HEK293 (cell line): ENCODE data around the gene HES3.

Source experiments
- CTCF ChIA-PET: fragments of 350-600 bp; formaldehyde crosslinking; extraction: SDS; loops from one replicate; lab custom pipeline; 2021; ENCODE audit warnings: antibody characterized with exemption; lab: Yijun Ruan, JAX
- POLR2A ChIA-PET: fragments of 300-600 bp; formaldehyde crosslinking; extraction: SDS; loops from one replicate; lab custom pipeline; 2020; ENCODE audit warnings: antibody characterized with exemption, inconsistent platforms; lab: Yijun Ruan, JAX
- H3K27ac ChIP-seq: fragments of 200-500 bp; sonication (Bioruptor generic); 2 replicates; pipeline ENCODE4 v1.5.1; 2014; ENCODE audit warnings: low read depth, low read length, control low read depth, inconsistent platforms; ENCODE audit errors: extremely low read depth
- H3K36me3 ChIP-seq, 2 experiments: fragments of 200-500 bp in 1 of 2; sonication (Bioruptor generic) in 1 of 2; 1 replicate in 1 of 2; 2 replicates in 1 of 2; pipeline ENCODE4 v1.5.1; 2014 to 2017; ENCODE audit warnings: inconsistent platforms in 2 of 2, low read length in 2 of 2; ENCODE audit not compliant: control insufficient read depth in 2 of 2, insufficient read depth in 1 of 2
- H3K4me1 ChIP-seq: fragments of 200-500 bp; sonication (Bioruptor generic); 2 replicates; pipeline ENCODE4 v1.5.1; 2014; ENCODE audit warnings: mild to moderate bottlenecking, low read length, inconsistent platforms; ENCODE audit not compliant: control insufficient read depth, insufficient read depth
- H3K4me3 ChIP-seq: 2 replicates; pipeline ENCODE4 v1.5.1; 2011; ENCODE audit warnings: low read depth, mild to moderate bottlenecking, control low read depth, low read length, moderate library complexity
- H3K9me3 ChIP-seq: fragments of 200-500 bp; sonication (Bioruptor generic); 2 replicates; pipeline ENCODE4 v1.5.1; 2014; ENCODE audit warnings: low read depth, low read length, inconsistent platforms; ENCODE audit not compliant: control insufficient read depth, insufficient read depth
- GLIS2 ChIP-seq: fragments of 450-650 bp; formaldehyde crosslinking; IDR thresholded peaks from 2 replicates; pipeline ENCODE4 v1.5.1; 2016; ENCODE audit warnings: missing biosample characterization, missing genetic modification characterization
- KLF8 ChIP-seq: fragments of 450-650 bp; formaldehyde crosslinking; IDR thresholded peaks from 2 replicates; pipeline ENCODE4 v1.5.1; 2016; ENCODE audit warnings: missing biosample characterization, missing genetic modification characterization
- SALL2 ChIP-seq: fragments of 450-650 bp; formaldehyde crosslinking; IDR thresholded peaks from 2 replicates; pipeline ENCODE4 v1.5.0; 2017; ENCODE audit warnings: missing biosample characterization, mild to moderate bottlenecking, missing genetic modification characterization, borderline replicate concordance
- SCRT1 ChIP-seq: fragments of 450-650 bp; formaldehyde crosslinking; IDR thresholded peaks from 2 replicates; pipeline ENCODE4 v1.5.1; 2016; ENCODE audit warnings: missing biosample characterization, missing genetic modification characterization, borderline replicate concordance
- SCRT2 ChIP-seq: fragments of 450-650 bp; formaldehyde crosslinking; IDR thresholded peaks from 2 replicates; pipeline ENCODE4 v1.5.1; 2016; ENCODE audit warnings: missing biosample characterization, missing genetic modification characterization
- ZBTB1 ChIP-seq: fragments of 450-650 bp; formaldehyde crosslinking; IDR thresholded peaks from 2 replicates; pipeline ENCODE4 v1.5.1; 2016; ENCODE audit warnings: missing biosample characterization, missing genetic modification characterization
- ZBTB26 ChIP-seq: fragments of 450-650 bp; formaldehyde crosslinking; optimal IDR thresholded peaks from 2 replicates; pipeline ENCODE3; 2016; ENCODE audit warnings: missing biosample characterization, mild to moderate bottlenecking, missing genetic modification characterization
- ZNF311 ChIP-seq: fragments of 450-650 bp; formaldehyde crosslinking; IDR thresholded peaks from 2 replicates; pipeline ENCODE4 v1.5.1; 2017; ENCODE audit warnings: missing biosample characterization, missing genetic modification characterization, borderline replicate concordance
- ZNF394 ChIP-seq: fragments of 450-650 bp; formaldehyde crosslinking; IDR thresholded peaks from 2 replicates; pipeline ENCODE4 v1.5.1; 2016; ENCODE audit warnings: missing biosample characterization, missing genetic modification characterization, mild to moderate bottlenecking, moderate library complexity, borderline replicate concordance
- ZNF544 ChIP-seq: fragments of 450-650 bp; formaldehyde crosslinking; IDR thresholded peaks from 2 replicates; pipeline ENCODE4 v1.5.0; 2017; ENCODE audit warnings: missing biosample characterization, missing genetic modification characterization
- ZNF549 ChIP-seq: fragments of 450-650 bp; IDR thresholded peaks from 2 replicates; pipeline ENCODE4 v1.5.1; 2018; ENCODE audit warnings: missing biosample characterization, missing genetic modification characterization, mild to moderate bottlenecking, inconsistent platforms, moderate library complexity
- ZNF600 ChIP-seq: fragments of 450-650 bp; formaldehyde crosslinking; IDR thresholded peaks from 2 replicates; pipeline ENCODE4 v1.5.1; 2016; ENCODE audit warnings: missing biosample characterization, missing genetic modification characterization
- ZNF624 ChIP-seq: fragments of 450-650 bp; formaldehyde crosslinking; IDR thresholded peaks from 2 replicates; pipeline ENCODE4 v1.5.1; 2017; ENCODE audit warnings: missing biosample characterization, missing genetic modification characterization
- ZNF660 ChIP-seq: fragments of 450-650 bp; IDR thresholded peaks from 2 replicates; pipeline ENCODE4 v1.5.1; 2018; ENCODE audit warnings: missing biosample characterization, mild to moderate bottlenecking, missing genetic modification characterization
- ZNF664 ChIP-seq: fragments of 450-650 bp; formaldehyde crosslinking; IDR thresholded peaks from 2 replicates; pipeline ENCODE4 v1.5.1; 2016; ENCODE audit warnings: missing biosample characterization, missing genetic modification characterization
- TF ChIP-seq, protein P1 (sequence below): fragments of 450-650 bp; formaldehyde crosslinking; conservative IDR thresholded peaks from 2 replicates; pipeline ENCODE4 v1.5.1; 2016; ENCODE audit warnings: low read depth, missing biosample characterization, missing genetic modification characterization
- TF ChIP-seq, protein P2 (sequence below): fragments of 450-650 bp; IDR thresholded peaks from 2 replicates; pipeline ENCODE4 v1.5.1; 2018; ENCODE audit warnings: missing biosample characterization, missing genetic modification characterization
- TF ChIP-seq, protein P3 (sequence below): fragments of 450-650 bp; formaldehyde crosslinking; IDR thresholded peaks from 2 replicates; pipeline ENCODE4 v1.5.1; 2016; ENCODE audit warnings: missing biosample characterization, missing genetic modification characterization

Gene HES3

DNA sequence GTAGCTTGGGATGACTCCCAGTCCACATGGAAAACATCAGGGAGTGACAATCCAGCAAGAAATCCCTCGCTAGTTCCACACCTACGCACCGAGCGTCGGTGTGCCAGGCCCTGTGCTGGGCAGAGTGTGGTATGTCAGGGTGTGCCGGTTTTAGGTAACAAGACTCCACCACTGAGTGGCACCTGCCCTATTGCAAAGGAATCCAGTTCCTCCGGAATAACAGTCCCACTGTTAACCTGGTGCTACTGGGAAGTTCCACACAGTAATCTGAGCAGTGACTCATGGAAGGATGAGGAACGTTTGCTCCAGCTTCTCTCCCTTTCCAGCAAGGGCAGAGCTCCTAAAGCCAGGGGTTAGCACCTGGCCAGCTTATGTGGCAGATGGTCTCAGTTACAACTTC, 23.7 kb upstream of the HES3 start:
- no peak overlapping the region for H3K4me3 ChIP-seq
- ChIA-PET CTCF (interaction anchor here (1.2 kb wide), 1 partner anchor 15 kb away, joined by 4 read pairs; no protein-coding TSS in a partner anchor), POLR2A (interaction anchor here (1.0 to 1.8 kb wide), 3 partner anchors 10 to 16 kb away, joined by 3 to 5 read pairs (median 5); partner anchors contain the start of gene ICMT)
- H3K36me3 ChIP-seq = peaks cover 4 to 58% of the 10 kb centered on the region in 2 experiments; a peak in 2 of 3 replicates
- no peak for TF ChIP-seq ZNF660
- no peak for TF ChIP-seq KLF8
- TF ChIP-seq ZNF394 (tag by site-specific recombination) = peak; percentile 23; the same call in 1 of the 2 replicates
- TF ChIP-seq, protein P1, sequence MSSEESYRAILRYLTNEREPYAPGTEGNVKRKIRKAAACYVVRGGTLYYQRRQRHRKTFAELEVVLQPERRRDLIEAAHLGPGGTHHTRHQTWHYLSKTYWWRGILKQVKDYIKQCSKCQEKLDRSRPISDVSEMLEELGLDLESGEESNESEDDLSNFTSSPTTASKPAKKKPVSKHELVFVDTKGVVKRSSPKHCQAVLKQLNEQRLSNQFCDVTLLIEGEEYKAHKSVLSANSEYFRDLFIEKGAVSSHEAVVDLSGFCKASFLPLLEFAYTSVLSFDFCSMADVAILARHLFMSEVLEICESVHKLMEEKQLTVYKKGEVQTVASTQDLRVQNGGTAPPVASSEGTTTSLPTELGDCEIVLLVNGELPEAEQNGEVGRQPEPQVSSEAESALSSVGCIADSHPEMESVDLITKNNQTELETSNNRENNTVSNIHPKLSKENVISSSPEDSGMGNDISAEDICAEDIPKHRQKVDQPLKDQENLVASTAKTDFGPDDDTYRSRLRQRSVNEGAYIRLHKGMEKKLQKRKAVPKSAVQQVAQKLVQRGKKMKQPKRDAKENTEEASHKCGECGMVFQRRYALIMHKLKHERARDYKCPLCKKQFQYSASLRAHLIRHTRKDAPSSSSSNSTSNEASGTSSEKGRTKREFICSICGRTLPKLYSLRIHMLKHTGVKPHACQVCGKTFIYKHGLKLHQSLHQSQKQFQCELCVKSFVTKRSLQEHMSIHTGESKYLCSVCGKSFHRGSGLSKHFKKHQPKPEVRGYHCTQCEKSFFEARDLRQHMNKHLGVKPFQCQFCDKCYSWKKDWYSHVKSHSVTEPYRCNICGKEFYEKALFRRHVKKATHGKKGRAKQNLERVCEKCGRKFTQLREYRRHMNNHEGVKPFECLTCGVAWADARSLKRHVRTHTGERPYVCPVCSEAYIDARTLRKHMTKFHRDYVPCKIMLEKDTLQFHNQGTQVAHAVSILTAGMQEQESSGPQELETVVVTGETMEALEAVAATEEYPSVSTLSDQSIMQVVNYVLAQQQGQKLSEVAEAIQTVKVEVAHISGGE (tag by site-specific recombination) = no peak
- TF ChIP-seq ZNF544 (tag by site-specific recombination) = no peak
- TF ChIP-seq, protein P2, sequence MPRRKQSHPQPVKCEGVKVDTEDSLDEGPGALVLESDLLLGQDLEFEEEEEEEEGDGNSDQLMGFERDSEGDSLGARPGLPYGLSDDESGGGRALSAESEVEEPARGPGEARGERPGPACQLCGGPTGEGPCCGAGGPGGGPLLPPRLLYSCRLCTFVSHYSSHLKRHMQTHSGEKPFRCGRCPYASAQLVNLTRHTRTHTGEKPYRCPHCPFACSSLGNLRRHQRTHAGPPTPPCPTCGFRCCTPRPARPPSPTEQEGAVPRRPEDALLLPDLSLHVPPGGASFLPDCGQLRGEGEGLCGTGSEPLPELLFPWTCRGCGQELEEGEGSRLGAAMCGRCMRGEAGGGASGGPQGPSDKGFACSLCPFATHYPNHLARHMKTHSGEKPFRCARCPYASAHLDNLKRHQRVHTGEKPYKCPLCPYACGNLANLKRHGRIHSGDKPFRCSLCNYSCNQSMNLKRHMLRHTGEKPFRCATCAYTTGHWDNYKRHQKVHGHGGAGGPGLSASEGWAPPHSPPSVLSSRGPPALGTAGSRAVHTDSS (tag by site-specific recombination) = no peak
- peak; percentile 60; the same call in 1 of the 2 replicates for TF ChIP-seq ZNF600
- no peaks in the 10 kb centered on the region for H3K9me3 ChIP-seq
- H3K27ac ChIP-seq = no peak overlapping the region
- H3K4me1 ChIP-seq = no peaks in the 10 kb centered on the region

GRCh38 chr1:6221210-6221784, 22.7 kb upstream of the HES3 start:
- TF ChIP-seq ZNF600 (peak; percentile 50; the same call in 1 of the 2 replicates), SCRT2 (tag by site-specific recombination) (no peak)
- Histone ChIP-seq H3K9me3 (no peaks in the 10 kb centered on the region), H3K4me1 (no peaks in the 10 kb centered on the region), H3K36me3 (peaks cover 9 to 62% of the 10 kb centered on the region in 2 experiments; a peak in 2 of 3 replicates), H3K4me3 (no peak overlapping the region), H3K27ac (no peak overlapping the region)
- ChIA-PET POLR2A (interaction anchor here (1.0 kb wide), 1 partner anchor 15 kb away, joined by 3 read pairs; the partner anchor contains the start of gene ICMT), CTCF (interaction anchor here (0.5 to 1.2 kb wide), 3 partner anchors 16 to 26 kb away, joined by 3 to 4 read pairs (median 4); no protein-coding TSS in a partner anchor)

DNA sequence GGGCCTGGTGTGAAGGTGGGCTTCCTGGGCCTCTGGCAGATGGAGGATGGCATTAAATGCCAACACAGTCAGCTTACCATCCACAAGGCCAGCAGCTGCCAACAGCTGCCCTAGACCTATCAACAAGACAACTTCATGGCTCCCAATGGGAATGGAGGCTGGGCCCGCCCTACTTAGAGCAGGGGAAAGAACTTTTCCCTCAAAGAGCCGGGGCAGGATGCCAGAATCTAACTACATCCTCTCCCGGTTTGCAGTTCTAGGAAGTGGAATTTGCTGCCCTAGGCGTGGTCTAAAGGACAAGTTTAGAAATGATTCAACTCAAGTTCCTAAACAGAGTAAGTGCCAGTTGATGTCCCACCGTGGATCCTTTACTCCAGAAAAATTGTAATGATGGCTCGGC, 21.3 kb upstream of the HES3 start:
- Histone ChIP-seq H3K9me3 (no peaks in the 10 kb centered on the region), H3K4me3 (no peak overlapping the region), H3K36me3 (peaks cover 17 to 75% of the 10 kb centered on the region in 2 experiments; a peak in 2 of 3 replicates), H3K27ac (no peak overlapping the region), H3K4me1 (no peaks in the 10 kb centered on the region)
- TF ChIP-seq ZNF664 (no peak), ZBTB1 (no peak), ZBTB26 (no peak), GLIS2 (tag by site-specific recombination) (no peak), ZNF624 (tag by site-specific recombination) (no peak), SALL2 (tag by site-specific recombination) (no peak), ZNF311 (tag by site-specific recombination) (no peak), SCRT1 (no peak), ZNF549 (tag by site-specific recombination) (no peak)
- TF ChIP-seq, protein P3, sequence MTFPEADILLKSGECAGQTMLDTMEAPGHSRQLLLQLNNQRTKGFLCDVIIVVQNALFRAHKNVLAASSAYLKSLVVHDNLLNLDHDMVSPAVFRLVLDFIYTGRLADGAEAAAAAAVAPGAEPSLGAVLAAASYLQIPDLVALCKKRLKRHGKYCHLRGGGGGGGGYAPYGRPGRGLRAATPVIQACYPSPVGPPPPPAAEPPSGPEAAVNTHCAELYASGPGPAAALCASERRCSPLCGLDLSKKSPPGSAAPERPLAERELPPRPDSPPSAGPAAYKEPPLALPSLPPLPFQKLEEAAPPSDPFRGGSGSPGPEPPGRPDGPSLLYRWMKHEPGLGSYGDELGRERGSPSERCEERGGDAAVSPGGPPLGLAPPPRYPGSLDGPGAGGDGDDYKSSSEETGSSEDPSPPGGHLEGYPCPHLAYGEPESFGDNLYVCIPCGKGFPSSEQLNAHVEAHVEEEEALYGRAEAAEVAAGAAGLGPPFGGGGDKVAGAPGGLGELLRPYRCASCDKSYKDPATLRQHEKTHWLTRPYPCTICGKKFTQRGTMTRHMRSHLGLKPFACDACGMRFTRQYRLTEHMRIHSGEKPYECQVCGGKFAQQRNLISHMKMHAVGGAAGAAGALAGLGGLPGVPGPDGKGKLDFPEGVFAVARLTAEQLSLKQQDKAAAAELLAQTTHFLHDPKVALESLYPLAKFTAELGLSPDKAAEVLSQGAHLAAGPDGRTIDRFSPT (tag by site-specific recombination) = no peak
- POLR2A ChIA-PET = no interaction called here
- CTCF ChIA-PET = interaction anchor here (1.1 kb wide), 1 partner anchor 9 kb away, joined by 4 read pairs; no protein-coding TSS in a partner anchor
